Glomerular endothelial cell (primary cell): ENCODE measurements around the gene MAPKAP1. TPM values are rescaled to one million over a fixed set of nuclear protein-coding genes. Genes with fewer than 3 reads are reported as not detected.
"Not testable (repeated sequence)": the region's sequence is repeated elsewhere in the genome, so short reads cannot be mapped to it uniquely, and the experiment has no call there.

Experiments
- DNase-seq: peaks from one replicate; pipeline ENCODE4 v3.0.0-alpha.2; 2011; ENCODE audit warnings: low read depth, low spot score; ENCODE audit errors: extremely low read depth
- total RNA-seq: library from RNA; depleted of rRNA; stranded (reverse); fragments of >200 nt; gene quantifications from 2 replicates; pipeline ENCODE4 v1.2.3, GENCODE V29; 2015

Gene MAPKAP1
- total RNA-seq, 1 donor from 2014 or later = 84.3 TPM

GRCh38 chr9:125611121-125611765 is 95.8 kb downstream of the MAPKAP1 start:
- no peak for DNase-seq

GRCh38 chr9:125609744-125610143 is 97.3 kb downstream of the MAPKAP1 start:
- DNase-seq = no peak

GRCh38 chr9:125608489-125609224 is 98.4 kb downstream of the MAPKAP1 start:
- DNase-seq = no peak

- no peak for DNase-seq
Measured at GRCh38 chr9:125604196-125604595, 102.8 kb downstream of the MAPKAP1 start.

GRCh38 chr9:125603478-125604021 is 103.5 kb downstream of the MAPKAP1 start:
- no peak for DNase-seq

- DNase-seq = no peak
Measured at GRCh38 chr9:125601961-125602360, 105.0 kb downstream of the MAPKAP1 start.

- no peak for DNase-seq
Measured at GRCh38 chr9:125600194-125600593, 106.8 kb downstream of the MAPKAP1 start.

- DNase-seq = no peak
Measured at GRCh38 chr9:125594223-125594610, 112.8 kb downstream of the MAPKAP1 start.

- no peak for DNase-seq
Measured at GRCh38 chr9:125593581-125594222, 113.3 kb downstream of the MAPKAP1 start.

GRCh38 chr9:125591888-125592287 is 115.1 kb downstream of the MAPKAP1 start:
- no peak for DNase-seq

GRCh38 chr9:125591245-125591644 is 115.8 kb downstream of the MAPKAP1 start:
- no peak for DNase-seq

GRCh38 chr9:125589287-125589686 is 117.7 kb downstream of the MAPKAP1 start:
- DNase-seq = no peak

- DNase-seq = no peak
Measured at GRCh38 chr9:125587819-125588460, 119.1 kb downstream of the MAPKAP1 start.

GRCh38 chr9:125586172-125586511 is 120.9 kb downstream of the MAPKAP1 start:
- no peak for DNase-seq

- DNase-seq = no peak
Measured at GRCh38 chr9:125585503-125586171, 121.4 kb downstream of the MAPKAP1 start.

GRCh38 chr9:125580701-125581286 is 126.2 kb downstream of the MAPKAP1 start:
- no peak for DNase-seq

- no peak for DNase-seq
Measured at GRCh38 chr9:125579030-125579932, 127.7 kb downstream of the MAPKAP1 start.

GRCh38 chr9:125574126-125574877 is 132.7 kb downstream of the MAPKAP1 start:
- no peak for DNase-seq

GRCh38 chr9:125572461-125572860 is 134.5 kb downstream of the MAPKAP1 start:
- DNase-seq = not testable (repeated sequence)
